ENCODE results near the gene TNIK.

The TNIK gene

GRCh38 chr3:171497468-171497867, 37.3 kb upstream of the TNIK start:
- peaks cover 3% of the 10 kb centered on the region; the same call in 1 of the 2 replicates for H3K4me1 ChIP-seq (ENCODE audit: low read length)
- H2AFZ ChIP-seq (ENCODE audit: low read depth, low read length) = no peak overlapping the region
- H3K4me3 ChIP-seq (ENCODE audit: low read length) = no peak overlapping the region
- H4K20me1 ChIP-seq (ENCODE audit: insufficient read depth, low read length) = no peaks in the 10 kb centered on the region
- H3K9me3 ChIP-seq (ENCODE audit: insufficient read depth, low read length) = no peaks in the 10 kb centered on the region
- H3K9ac ChIP-seq (ENCODE audit: low read length) = no peak overlapping the region
- no peak overlapping the region for H3K27ac ChIP-seq (ENCODE audit: low read length)
- no peaks in the 10 kb centered on the region for H3K36me3 ChIP-seq (replicated peaks; ENCODE audit: low read depth, low read length)
- H3K79me2 ChIP-seq (ENCODE audit: low read length) = no peaks in the 10 kb centered on the region
- no peak for TF ChIP-seq CTCF (IDR thresholded peaks at IDR 0.05; ENCODE audit: low read depth, low read length)
- no peak for TF ChIP-seq EZH2phosphoT487 (IDR thresholded peaks at IDR 0.05; ENCODE audit: low read depth)
- no peaks in the 10 kb centered on the region for H3K27me3 ChIP-seq (ENCODE audit: low read depth, low read length)
- no peak overlapping the region for H3K4me2 ChIP-seq (ENCODE audit: low read length)

- Histone ChIP-seq H3K4me3 (ENCODE audit: low read length) (no peak overlapping the region), H4K20me1 (ENCODE audit: insufficient read depth, low read length) (no peaks in the 10 kb centered on the region), H3K9ac (ENCODE audit: low read length) (no peak overlapping the region), H3K79me2 (ENCODE audit: low read length) (no peaks in the 10 kb centered on the region), H3K4me1 (ENCODE audit: low read length) (peaks cover 11% of the 10 kb centered on the region), H3K27ac (ENCODE audit: low read length) (no peak overlapping the region), H3K4me2 (ENCODE audit: low read length) (no peak overlapping the region), H2AFZ (ENCODE audit: low read depth, low read length) (no peak overlapping the region), H3K36me3 (replicated peaks; ENCODE audit: low read depth, low read length) (no peaks in the 10 kb centered on the region), H3K27me3 (ENCODE audit: low read depth, low read length) (no peaks in the 10 kb centered on the region), H3K9me3 (ENCODE audit: insufficient read depth, low read length) (no peaks in the 10 kb centered on the region)
- TF ChIP-seq EZH2phosphoT487 (IDR thresholded peaks at IDR 0.05; ENCODE audit: low read depth) (no peak), CTCF (IDR thresholded peaks at IDR 0.05; ENCODE audit: low read depth, low read length) (no peak)
Measured at GRCh38 chr3:171495413-171495812, 35.2 kb upstream of the TNIK start.

- Histone ChIP-seq H2AFZ (ENCODE audit: low read depth, low read length) (no peak overlapping the region), H3K79me2 (ENCODE audit: low read length) (no peaks in the 10 kb centered on the region), H3K4me2 (ENCODE audit: low read length) (no peak overlapping the region)
Measured at GRCh38 chr3:171494457-171495109, 34.4 kb upstream of the TNIK start.

GRCh38 chr3:171491361-171491760, 31.2 kb upstream of the TNIK start:
- Histone ChIP-seq H3K9me3 (ENCODE audit: insufficient read depth, low read length) (no peaks in the 10 kb centered on the region), H3K36me3 (replicated peaks; ENCODE audit: low read depth, low read length) (no peaks in the 10 kb centered on the region), H3K27ac (ENCODE audit: low read length) (no peak overlapping the region), H3K9ac (ENCODE audit: low read length) (no peak overlapping the region; the same call in 1 of the 2 replicates), H3K4me1 (ENCODE audit: low read length) (peaks cover 11% of the 10 kb centered on the region), H3K79me2 (ENCODE audit: low read length) (no peaks in the 10 kb centered on the region), H3K4me3 (ENCODE audit: low read length) (peak overlapping the region; percentile 60), H4K20me1 (ENCODE audit: insufficient read depth, low read length) (no peaks in the 10 kb centered on the region), H3K27me3 (ENCODE audit: low read depth, low read length) (no peaks in the 10 kb centered on the region), H2AFZ (ENCODE audit: low read depth, low read length) (peak overlapping the region; percentile 98), H3K4me2 (ENCODE audit: low read length) (peak overlapping the region; percentile 63)
- no peak for TF ChIP-seq EZH2phosphoT487 (IDR thresholded peaks at IDR 0.05; ENCODE audit: low read depth)
- TF ChIP-seq CTCF (IDR thresholded peaks at IDR 0.05; ENCODE audit: low read depth, low read length) = no peak

More at GRCh38 chr3:171494457-171495109, 34.4 kb upstream of the TNIK start:
- H3K4me1 ChIP-seq (ENCODE audit: low read length) = peaks cover 11% of the 10 kb centered on the region
- H3K9ac ChIP-seq (ENCODE audit: low read length) = no peak overlapping the region
- no peak overlapping the region for H3K4me3 ChIP-seq (ENCODE audit: low read length)
- H3K9me3 ChIP-seq (ENCODE audit: insufficient read depth, low read length) = no peaks in the 10 kb centered on the region
- no peaks in the 10 kb centered on the region for H4K20me1 ChIP-seq (ENCODE audit: insufficient read depth, low read length)
- TF ChIP-seq EZH2phosphoT487 (IDR thresholded peaks at IDR 0.05; ENCODE audit: low read depth) (no peak), CTCF (IDR thresholded peaks at IDR 0.05; ENCODE audit: low read depth, low read length) (no peak)
- H3K27ac ChIP-seq (ENCODE audit: low read length) = no peak overlapping the region
- H3K27me3 ChIP-seq (ENCODE audit: low read depth, low read length) = no peaks in the 10 kb centered on the region
- no peaks in the 10 kb centered on the region for H3K36me3 ChIP-seq (replicated peaks; ENCODE audit: low read depth, low read length)
